Fibroblast of gingiva (primary cell): Measurements from ENCODE around the gene ZIC5.

Experiments used
- DNase-seq: peaks from one replicate; pipeline ENCODE4 v3.0.0-alpha.2; 2011; ENCODE audit warnings: low read depth

ZIC5 gene

GRCh38 chr13:99987154-99988019 lies 15.8 kb upstream of the ZIC5 start:
- DNase-seq = no peak

- no peak for DNase-seq
Observed at GRCh38 chr13:99986741-99987140, 15.2 kb upstream of the ZIC5 start.

GRCh38 chr13:99985886-99986527 lies 14.4 kb upstream of the ZIC5 start:
- no peak for DNase-seq

GRCh38 chr13:99985241-99985874 lies 13.8 kb upstream of the ZIC5 start:
- no peak for DNase-seq

- DNase-seq = no peak
Observed at GRCh38 chr13:99984461-99985240, 13.1 kb upstream of the ZIC5 start.

- no peak for DNase-seq
Observed at GRCh38 chr13:99983499-99984401, 12.2 kb upstream of the ZIC5 start.

GRCh38 chr13:99982731-99983498 lies 11.3 kb upstream of the ZIC5 start:
- DNase-seq = no peak

GRCh38 chr13:99982036-99982730 lies 10.6 kb upstream of the ZIC5 start:
- DNase-seq = peak; percentile 15

GRCh38 chr13:99981735-99982035 lies 10.1 kb upstream of the ZIC5 start, which contains the start of gene ZIC2:
TSS of gene ZIC2 (plus strand) at chr13:99981784. CDS start at chr13:99982065, 281 bp downstream.
- no peak for DNase-seq

GRCh38 chr13:99980824-99981734 lies 9.5 kb upstream of the ZIC5 start:
- no peak for DNase-seq

GRCh38 chr13:99980201-99980823 lies 8.7 kb upstream of the ZIC5 start:
- peak; percentile 47 for DNase-seq

GRCh38 chr13:99979453-99980200 lies 8.1 kb upstream of the ZIC5 start:
- DNase-seq = no peak

- DNase-seq = no peak
Observed at GRCh38 chr13:99978799-99979452, 7.4 kb upstream of the ZIC5 start.

- no peak for DNase-seq
Observed at GRCh38 chr13:99977912-99978798, 6.6 kb upstream of the ZIC5 start.

- DNase-seq = no peak
Observed at GRCh38 chr13:99977334-99977911, 5.9 kb upstream of the ZIC5 start.

- no peak for DNase-seq
Observed at GRCh38 chr13:99976575-99976974, 5.0 kb upstream of the ZIC5 start.
